SJSA1 (cell line): ENCODE data around the gene TMEM52. TPM values are rescaled to one million over a fixed set of nuclear protein-coding genes. Genes with fewer than 3 reads are reported as not detected.

Experiments
- DNase-seq, 2 experiments: peaks; one replicate each; pipeline ENCODE4 v3.0.0-alpha.2; 2015 to 2020; ENCODE audit warnings: low spot score in 2 of 2, low read depth in 1 of 2
- H3K27ac ChIP-seq: fragments of 250-450 bp; sonication (Bioruptor Pico); 2 replicates; pipeline ENCODE4 v1.5.1; 2020; ENCODE audit warnings: mild to moderate bottlenecking, moderate library complexity
- H3K27me3 ChIP-seq: fragments of 250-450 bp; sonication (Bioruptor Pico); replicated peaks from 2 replicates; pipeline ENCODE4 v1.5.1; 2020; ENCODE audit warnings: mild to moderate bottlenecking, moderate library complexity
- H3K36me3 ChIP-seq: fragments of 250-450 bp; sonication (Bioruptor Pico); 2 replicates; pipeline ENCODE4 v1.5.1; 2020; ENCODE audit warnings: mild to moderate bottlenecking
- H3K4me1 ChIP-seq: fragments of 250-450 bp; sonication (Bioruptor Pico); replicated peaks from 2 replicates; pipeline ENCODE4 v1.6.1; 2021; ENCODE audit warnings: mild to moderate bottlenecking
- H3K4me3 ChIP-seq: fragments of 250-450 bp; sonication (Bioruptor Pico); 2 replicates; pipeline ENCODE4 v1.5.1; 2020; ENCODE audit warnings: mild to moderate bottlenecking
- H3K9me3 ChIP-seq: fragments of 250-450 bp; sonication (Bioruptor Pico); replicated peaks from 2 replicates; pipeline ENCODE4 v1.5.1; 2020; ENCODE audit warnings: mild to moderate bottlenecking
- total RNA-seq: library from RNA; depleted of rRNA; stranded (reverse); fragments of >200 nt; shearing (Covaris generic); gene quantifications from 2 replicates; pipeline ENCODE4 v1.2.3, GENCODE V29; 2014; rRNA removed

Gene TMEM52
- 0.87 TPM in 1 of 2 replicates, not detected in the other for total RNA-seq

GRCh38 chr1:1918901-1919303 lies at the start of gene TMEM52:
TSS of gene TMEM52 (minus strand) at chr1:1919279. CDS start at chr1:1919265, 14 bp downstream.
- no peaks in the 10 kb centered on the region for H3K36me3 ChIP-seq
- H3K4me3 ChIP-seq, result peak within 1 kb of the TSS; percentile 40
- no peak for DNase-seq
- H3K9me3 ChIP-seq, result no peaks in the 10 kb centered on the region
- peaks cover 17% of the 10 kb centered on the region for H3K4me1 ChIP-seq
- H3K27ac ChIP-seq, result no peak within 1 kb of the TSS
- no peaks in the 10 kb centered on the region for H3K27me3 ChIP-seq

GRCh38 chr1:1967879-1968278 lies 48.8 kb upstream of the TMEM52 start:
- Histone ChIP-seq H3K36me3 (no peaks in the 10 kb centered on the region), H3K4me1 (no peaks in the 10 kb centered on the region), H3K9me3 (no peaks in the 10 kb centered on the region), H3K27ac (no peak overlapping the region), H3K4me3 (no peak overlapping the region), H3K27me3 (peaks cover 35% of the 10 kb centered on the region)
- DNase-seq, result no peak

GRCh38 chr1:1967151-1967550 lies 48.1 kb upstream of the TMEM52 start:
- H3K4me1 ChIP-seq, result no peaks in the 10 kb centered on the region
- no peak for DNase-seq
- no peaks in the 10 kb centered on the region for H3K36me3 ChIP-seq
- H3K4me3 ChIP-seq, result no peak overlapping the region
- peaks cover 41% of the 10 kb centered on the region for H3K27me3 ChIP-seq
- no peak overlapping the region for H3K27ac ChIP-seq
- no peaks in the 10 kb centered on the region for H3K9me3 ChIP-seq

- Histone ChIP-seq H3K27me3 (peaks cover 47% of the 10 kb centered on the region), H3K4me1 (no peaks in the 10 kb centered on the region), H3K9me3 (no peaks in the 10 kb centered on the region), H3K27ac (no peak overlapping the region), H3K36me3 (no peaks in the 10 kb centered on the region), H3K4me3 (no peak overlapping the region)
- no peak for DNase-seq
Measured at GRCh38 chr1:1966071-1966740, 47.1 kb upstream of the TMEM52 start.

- Histone ChIP-seq H3K4me1 (no peaks in the 10 kb centered on the region), H3K36me3 (no peaks in the 10 kb centered on the region), H3K27me3 (peaks cover 54% of the 10 kb centered on the region), H3K27ac (no peak overlapping the region), H3K4me3 (no peak overlapping the region), H3K9me3 (no peaks in the 10 kb centered on the region)
- DNase-seq, result no peak
Measured at GRCh38 chr1:1965546-1965945, 46.5 kb upstream of the TMEM52 start.

GRCh38 chr1:1964811-1965210 lies 45.7 kb upstream of the TMEM52 start:
- Histone ChIP-seq H3K27me3 (peaks cover 61% of the 10 kb centered on the region), H3K27ac (no peak overlapping the region), H3K9me3 (no peaks in the 10 kb centered on the region), H3K36me3 (no peaks in the 10 kb centered on the region), H3K4me3 (no peak overlapping the region), H3K4me1 (peaks cover 2% of the 10 kb centered on the region; the same call in 1 of the 2 replicates)
- no peak for DNase-seq

GRCh38 chr1:1963570-1963969 lies 44.5 kb upstream of the TMEM52 start:
- peaks cover 66% of the 10 kb centered on the region for H3K27me3 ChIP-seq

GRCh38 chr1:1962752-1963151 lies 43.7 kb upstream of the TMEM52 start:
- Histone ChIP-seq H3K27me3 (peaks cover 66% of the 10 kb centered on the region), H3K9me3 (no peaks in the 10 kb centered on the region)

More at GRCh38 chr1:1963570-1963969, 44.5 kb upstream of the TMEM52 start:
- DNase-seq, result no peak
- H3K27ac ChIP-seq, result no peak overlapping the region
- H3K4me3 ChIP-seq, result no peak overlapping the region
- H3K9me3 ChIP-seq, result no peaks in the 10 kb centered on the region
- no peaks in the 10 kb centered on the region for H3K36me3 ChIP-seq
- peaks cover 3% of the 10 kb centered on the region; the same call in 1 of the 2 replicates for H3K4me1 ChIP-seq

GRCh38 chr1:1960480-1961196 lies 41.6 kb upstream of the TMEM52 start:
- Histone ChIP-seq H3K9me3 (no peaks in the 10 kb centered on the region), H3K27me3 (peaks cover 56% of the 10 kb centered on the region), H3K36me3 (no peaks in the 10 kb centered on the region), H3K4me1 (peaks cover 3% of the 10 kb centered on the region; the same call in 1 of the 2 replicates), H3K4me3 (no peak overlapping the region), H3K27ac (no peak overlapping the region)
- DNase-seq, result no peak

More at GRCh38 chr1:1962752-1963151, 43.7 kb upstream of the TMEM52 start:
- Histone ChIP-seq H3K4me1 (peaks cover 3% of the 10 kb centered on the region; the same call in 1 of the 2 replicates), H3K27ac (no peak overlapping the region), H3K36me3 (no peaks in the 10 kb centered on the region), H3K4me3 (no peak overlapping the region)
- no peak for DNase-seq

GRCh38 chr1:1959840-1960479 lies 40.9 kb upstream of the TMEM52 start:
- DNase-seq, result peak; percentile 52 to 72
- Histone ChIP-seq H3K4me3 (no peak overlapping the region), H3K36me3 (no peaks in the 10 kb centered on the region), H3K4me1 (peaks cover 3% of the 10 kb centered on the region; the same call in 1 of the 2 replicates), H3K27me3 (peaks cover 49% of the 10 kb centered on the region), H3K27ac (no peak overlapping the region), H3K9me3 (no peaks in the 10 kb centered on the region)

GRCh38 chr1:1959459-1959839 lies 40.4 kb upstream of the TMEM52 start:
- Histone ChIP-seq H3K36me3 (no peaks in the 10 kb centered on the region), H3K4me3 (no peak overlapping the region)

GRCh38 chr1:1958071-1958541 lies 39.0 kb upstream of the TMEM52 start:
- peaks cover 33% of the 10 kb centered on the region for H3K27me3 ChIP-seq
- DNase-seq, result no peak
- H3K27ac ChIP-seq, result no peak overlapping the region

More at GRCh38 chr1:1959459-1959839, 40.4 kb upstream of the TMEM52 start:
- Histone ChIP-seq H3K27ac (no peak overlapping the region), H3K4me1 (peaks cover 3% of the 10 kb centered on the region; the same call in 1 of the 2 replicates), H3K27me3 (peaks cover 44% of the 10 kb centered on the region), H3K9me3 (no peaks in the 10 kb centered on the region)
- no peak for DNase-seq

GRCh38 chr1:1957533-1957961 lies 38.5 kb upstream of the TMEM52 start:
- DNase-seq, result no peak
- no peaks in the 10 kb centered on the region for H3K9me3 ChIP-seq
- H3K4me3 ChIP-seq, result no peak overlapping the region
- no peaks in the 10 kb centered on the region for H3K36me3 ChIP-seq
- peaks cover 3% of the 10 kb centered on the region; the same call in 1 of the 2 replicates for H3K4me1 ChIP-seq
- peaks cover 28% of the 10 kb centered on the region for H3K27me3 ChIP-seq
- H3K27ac ChIP-seq, result no peak overlapping the region

More at GRCh38 chr1:1958071-1958541, 39.0 kb upstream of the TMEM52 start:
- peaks cover 3% of the 10 kb centered on the region; the same call in 1 of the 2 replicates for H3K4me1 ChIP-seq
- H3K4me3 ChIP-seq, result no peak overlapping the region
- no peaks in the 10 kb centered on the region for H3K9me3 ChIP-seq
- H3K36me3 ChIP-seq, result no peaks in the 10 kb centered on the region
